ENCODE measurements around the gene DOCK10. TPM values are rescaled to one million over a fixed set of nuclear protein-coding genes. Genes with fewer than 3 reads are reported as not detected.

The DOCK10 gene
- total RNA-seq, 2 experiments from 2014 or later: 123 to 137 TPM

- Mint-ChIP-seq H3K9me3 (no peaks in the 10 kb centered on the region), H3K27me3 (ENCODE audit: low read depth) (no peaks in the 10 kb centered on the region), H3K36me3 (ENCODE audit: low read depth) (peaks cover 12% of the 10 kb centered on the region), H3K4me3 (peak overlapping the region; percentile 85), H3K27ac (peak overlapping the region; percentile 96), H3K4me1 (ENCODE audit: low read depth) (peaks cover 58% of the 10 kb centered on the region)
- intact Hi-C loops (cut with micrococcal nuclease): loop anchor here (5.0 to 10.0 kb wide), 4 partner anchors 453 to 1797 kb away; partner anchors contain the start of genes CUL3 and RHBDD1
- CTCF ChIA-PET: interaction anchor here (0.6 to 2.9 kb wide), 11 partner anchors 10 to 115 kb away, joined by 3 to 11 read pairs (median 4); no protein-coding TSS in a partner anchor
- DNase-seq: no peak
These were observed 2.1 kb downstream of the DOCK10 start for GRCh38 chr2:225040142-225040541.

DNA sequence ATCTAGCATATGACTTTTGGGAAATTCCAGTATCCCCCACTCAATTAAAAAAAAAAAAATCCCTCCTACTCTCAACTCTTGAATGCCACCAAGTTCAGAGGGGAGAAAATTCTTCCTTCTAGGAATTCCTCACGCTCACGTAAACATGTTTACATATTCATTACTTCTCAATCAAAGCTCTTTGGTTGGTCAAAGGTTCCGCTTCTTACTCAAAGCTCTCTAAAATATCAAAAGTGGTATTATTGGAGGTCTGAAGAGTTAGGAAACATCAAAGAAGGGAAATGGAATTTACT is 4.1 kb downstream of the DOCK10 start:
- peak overlapping the region; percentile 87 for H3K27ac Mint-ChIP-seq
- peaks cover 27% of the 10 kb centered on the region for H3K36me3 Mint-ChIP-seq (ENCODE audit: low read depth)
- intact Hi-C loops (cut with micrococcal nuclease): loop anchor here (1.0 kb wide), 2 partner anchors 94 to 152 kb away; no protein-coding TSS in a partner anchor
- peaks cover 77% of the 10 kb centered on the region for H3K4me1 Mint-ChIP-seq (ENCODE audit: low read depth)
- CTCF ChIA-PET: interaction anchor here (1.3 kb wide), 1 partner anchor 34 kb away, joined by 4 read pairs; no protein-coding TSS in a partner anchor
- H3K9me3 Mint-ChIP-seq: no peaks in the 10 kb centered on the region
- no peaks in the 10 kb centered on the region for H3K27me3 Mint-ChIP-seq (ENCODE audit: low read depth)
- no peak for DNase-seq
- H3K4me3 Mint-ChIP-seq: peak overlapping the region; percentile 67

GRCh38 chr2:225037415-225038230 is 4.6 kb downstream of the DOCK10 start:
- Mint-ChIP-seq H3K27ac (peak overlapping the region; percentile 87), H3K4me3 (peak overlapping the region; percentile 67), H3K36me3 (ENCODE audit: low read depth) (peaks cover 28% of the 10 kb centered on the region), H3K9me3 (no peaks in the 10 kb centered on the region), H3K4me1 (ENCODE audit: low read depth) (peaks cover 76% of the 10 kb centered on the region), H3K27me3 (ENCODE audit: low read depth) (no peaks in the 10 kb centered on the region)
- no peak for DNase-seq
- CTCF ChIA-PET: no interaction called here
- intact Hi-C loops (cut with micrococcal nuclease): loop anchor here (1.0 kb wide), 3 partner anchors 9 to 151 kb away; no protein-coding TSS in a partner anchor

GRCh38 chr2:225036431-225036830 is 5.8 kb downstream of the DOCK10 start:
- no peaks in the 10 kb centered on the region for H3K27me3 Mint-ChIP-seq (ENCODE audit: low read depth)
- no peak overlapping the region for H3K27ac Mint-ChIP-seq
- H3K36me3 Mint-ChIP-seq (ENCODE audit: low read depth): peaks cover 28% of the 10 kb centered on the region
- no peaks in the 10 kb centered on the region for H3K9me3 Mint-ChIP-seq
- H3K4me1 Mint-ChIP-seq (ENCODE audit: low read depth): peaks cover 86% of the 10 kb centered on the region
- CTCF ChIA-PET: interaction anchor here (0.6 kb wide), 2 partner anchors 77 to 85 kb away, joined by 3 to 4 read pairs; no protein-coding TSS in a partner anchor
- no peak overlapping the region for H3K4me3 Mint-ChIP-seq
- intact Hi-C loops (cut with micrococcal nuclease): no loop called here
- no peak for DNase-seq

- CTCF ChIA-PET: interaction anchor here (1.0 to 2.0 kb wide), 2 partner anchors 13 to 32 kb away, joined by 3 to 4 read pairs; no protein-coding TSS in a partner anchor
- H3K27ac Mint-ChIP-seq: peak overlapping the region; percentile 55
- no peaks in the 10 kb centered on the region for H3K27me3 Mint-ChIP-seq (ENCODE audit: low read depth)
- peaks cover 29% of the 10 kb centered on the region for H3K36me3 Mint-ChIP-seq (ENCODE audit: low read depth)
- intact Hi-C loops (cut with micrococcal nuclease): no loop called here
- peaks cover 85% of the 10 kb centered on the region for H3K4me1 Mint-ChIP-seq (ENCODE audit: low read depth)
- H3K9me3 Mint-ChIP-seq: no peaks in the 10 kb centered on the region
- DNase-seq: no peak
- no peak overlapping the region for H3K4me3 Mint-ChIP-seq
These were observed 8.6 kb downstream of the DOCK10 start for GRCh38 chr2:225033440-225034318.

DNA sequence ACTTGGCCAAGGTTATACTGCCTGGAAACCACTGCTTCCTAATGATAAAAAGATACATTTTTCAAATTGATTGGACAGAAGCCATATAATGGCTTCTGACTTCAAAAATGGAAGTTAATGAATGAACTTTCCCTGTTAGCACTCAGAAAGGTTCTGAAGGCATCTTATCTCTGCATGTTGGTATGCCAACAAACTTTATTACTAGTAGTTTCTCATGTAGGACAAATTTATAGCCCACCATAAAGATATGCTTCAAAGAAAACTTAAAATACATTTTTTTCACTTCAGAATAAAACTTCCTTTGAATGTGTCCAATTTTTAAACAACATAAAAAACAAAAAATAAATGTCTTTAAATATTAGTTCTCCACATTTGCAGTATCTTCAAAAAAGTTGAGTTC is 10.0 kb downstream of the DOCK10 start:
- Mint-ChIP-seq H3K9me3 (no peaks in the 10 kb centered on the region), H3K4me3 (no peak overlapping the region), H3K27ac (peak overlapping the region; percentile 73), H3K4me1 (ENCODE audit: low read depth) (peaks cover 87% of the 10 kb centered on the region), H3K36me3 (ENCODE audit: low read depth) (peaks cover 32% of the 10 kb centered on the region), H3K27me3 (ENCODE audit: low read depth) (no peaks in the 10 kb centered on the region)
- intact Hi-C loops (cut with micrococcal nuclease): loop anchor here (1.0 kb wide), 1 partner anchor 9 kb away; no protein-coding TSS in a partner anchor
- CTCF ChIA-PET: interaction anchor here (1.0 to 2.0 kb wide), 2 partner anchors 12 to 30 kb away, joined by 3 to 4 read pairs; no protein-coding TSS in a partner anchor
- no peak for DNase-seq

DNA sequence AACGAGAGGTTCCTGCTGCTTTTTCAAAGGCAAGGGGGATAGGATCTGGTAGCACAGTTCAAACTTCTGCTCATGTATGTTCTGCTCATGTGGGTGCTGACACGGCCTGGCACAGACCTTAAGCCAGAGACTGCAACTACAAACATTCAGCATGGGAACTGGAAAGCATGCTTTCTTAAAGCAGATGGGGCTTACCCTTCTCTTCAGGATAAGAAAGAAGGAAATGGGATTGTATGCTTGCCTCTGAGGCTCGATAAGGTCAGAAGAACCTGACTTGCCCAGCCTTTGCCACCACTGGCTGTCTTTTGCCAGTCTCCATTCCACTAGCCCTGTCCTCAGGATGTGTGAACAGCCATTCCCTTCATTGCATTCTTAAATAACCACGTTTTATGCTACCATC is 10.7 kb downstream of the DOCK10 start:
- Mint-ChIP-seq H3K36me3 (ENCODE audit: low read depth) (peaks cover 32% of the 10 kb centered on the region), H3K4me1 (ENCODE audit: low read depth) (peaks cover 87% of the 10 kb centered on the region), H3K27ac (peak overlapping the region; percentile 76), H3K4me3 (no peak overlapping the region), H3K27me3 (ENCODE audit: low read depth) (no peaks in the 10 kb centered on the region), H3K9me3 (no peaks in the 10 kb centered on the region)
- DNase-seq: no peak
- intact Hi-C loops (cut with micrococcal nuclease): no loop called here
- CTCF ChIA-PET: interaction anchor here (2.0 kb wide), 1 partner anchor 30 kb away, joined by 4 read pairs; no protein-coding TSS in a partner anchor

GRCh38 chr2:225030893-225031292 is 11.4 kb downstream of the DOCK10 start:
- no peak for DNase-seq
- intact Hi-C loops (cut with micrococcal nuclease): loop anchor here (1.0 kb wide), 2 partner anchors 10 to 20 kb away; no protein-coding TSS in a partner anchor
- H3K36me3 Mint-ChIP-seq (ENCODE audit: low read depth): peaks cover 32% of the 10 kb centered on the region
- CTCF ChIA-PET: no interaction called here
- peak overlapping the region; percentile 76 for H3K27ac Mint-ChIP-seq
- no peaks in the 10 kb centered on the region for H3K9me3 Mint-ChIP-seq
- H3K4me1 Mint-ChIP-seq (ENCODE audit: low read depth): peaks cover 87% of the 10 kb centered on the region
- no peaks in the 10 kb centered on the region for H3K27me3 Mint-ChIP-seq (ENCODE audit: low read depth)
- H3K4me3 Mint-ChIP-seq: peak overlapping the region; percentile 14

DNA sequence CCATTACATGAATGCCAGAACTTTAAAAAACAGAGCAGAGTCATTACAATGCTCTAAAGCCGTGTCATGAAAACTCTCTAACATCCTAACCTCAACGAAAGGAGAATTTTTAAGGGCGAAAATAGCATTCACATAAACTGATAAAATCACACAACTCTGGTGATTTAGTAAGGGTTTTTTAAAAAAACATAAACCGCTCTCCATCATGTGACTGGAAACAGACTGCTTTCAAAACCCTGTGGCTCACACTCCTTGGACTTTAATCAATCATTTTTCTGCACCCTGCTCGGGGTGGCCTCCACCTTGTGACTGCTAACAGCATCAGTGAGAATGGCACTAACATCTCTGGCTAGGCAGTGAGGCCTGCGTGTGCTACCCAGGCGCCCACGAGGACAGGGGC is 12.1 kb downstream of the DOCK10 start:
- Mint-ChIP-seq H3K4me3 (peak overlapping the region; percentile 45), H3K27ac (peak overlapping the region; percentile 84), H3K36me3 (ENCODE audit: low read depth) (peaks cover 27% of the 10 kb centered on the region), H3K27me3 (ENCODE audit: low read depth) (no peaks in the 10 kb centered on the region), H3K9me3 (no peaks in the 10 kb centered on the region), H3K4me1 (ENCODE audit: low read depth) (peaks cover 88% of the 10 kb centered on the region)
- intact Hi-C loops (cut with micrococcal nuclease): loop anchor here (1.0 kb wide), 2 partner anchors 11 to 19 kb away; no protein-coding TSS in a partner anchor
- peak; percentile 60 for DNase-seq
- CTCF ChIA-PET: interaction anchor here (0.6 to 0.7 kb wide), 2 partner anchors 11 to 69 kb away, joined by 3 to 4 read pairs; no protein-coding TSS in a partner anchor

GRCh38 chr2:225028572-225028971 is 13.7 kb downstream of the DOCK10 start:
- CTCF ChIA-PET: interaction anchor here (0.6 to 2.5 kb wide), 2 partner anchors 11 to 471 kb away, joined by 3 to 9 read pairs; no protein-coding TSS in a partner anchor
- Mint-ChIP-seq H3K9me3 (no peaks in the 10 kb centered on the region), H3K4me3 (no peak overlapping the region), H3K4me1 (ENCODE audit: low read depth) (peaks cover 87% of the 10 kb centered on the region), H3K27me3 (ENCODE audit: low read depth) (no peaks in the 10 kb centered on the region), H3K27ac (peak overlapping the region; percentile 63), H3K36me3 (ENCODE audit: low read depth) (peaks cover 14% of the 10 kb centered on the region)
- intact Hi-C loops (cut with micrococcal nuclease): loop anchor here (1.0 kb wide), 1 partner anchor 9 kb away; no protein-coding TSS in a partner anchor
- peak; percentile 41 for DNase-seq

DNA sequence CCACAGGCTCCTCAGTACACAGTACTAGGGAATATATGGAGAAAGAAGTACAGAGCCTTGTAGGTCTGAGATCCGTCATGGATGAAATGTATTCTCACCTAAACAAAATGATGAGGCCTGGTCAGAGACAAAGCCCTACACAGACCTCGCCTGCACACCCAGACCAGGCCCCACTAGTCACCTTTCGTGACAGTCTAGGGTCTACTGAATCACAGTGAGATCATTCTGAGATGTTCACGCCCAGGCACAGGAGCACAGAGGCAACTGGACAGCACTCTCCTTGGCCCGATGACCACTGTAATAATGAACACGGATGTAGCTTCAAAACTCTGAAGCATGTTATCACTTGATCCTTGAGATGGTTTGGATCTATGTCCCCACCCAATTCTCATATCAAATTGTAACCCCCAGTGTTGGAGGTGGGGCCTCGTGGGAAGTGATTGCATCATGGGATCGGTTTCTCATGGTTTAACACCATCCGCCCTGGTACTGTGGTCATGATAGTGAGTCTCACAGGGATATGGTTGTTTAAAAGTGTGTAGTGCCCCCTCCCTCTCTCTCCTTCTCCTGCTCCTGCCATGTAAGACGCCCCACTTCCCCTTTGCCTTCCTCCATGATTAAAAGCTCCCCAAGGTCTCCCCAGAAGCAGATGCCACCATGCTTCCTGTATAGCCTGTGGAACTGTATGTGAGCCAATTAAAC is 15.1 kb downstream of the DOCK10 start:
- peak; percentile 36 for DNase-seq
- intact Hi-C loops (cut with micrococcal nuclease): no loop called here
- H3K27me3 Mint-ChIP-seq (ENCODE audit: low read depth): no peaks in the 10 kb centered on the region
- H3K36me3 Mint-ChIP-seq (ENCODE audit: low read depth): peaks cover 16% of the 10 kb centered on the region
- peak overlapping the region; percentile 57 for H3K27ac Mint-ChIP-seq
- H3K9me3 Mint-ChIP-seq: no peaks in the 10 kb centered on the region
- H3K4me1 Mint-ChIP-seq (ENCODE audit: low read depth): peaks cover 89% of the 10 kb centered on the region
- CTCF ChIA-PET: interaction anchor here (2.5 kb wide), 2 partner anchors 13 to 15 kb away, joined by 7 to 9 read pairs; no protein-coding TSS in a partner anchor
- no peak overlapping the region for H3K4me3 Mint-ChIP-seq

Measured in activated naive CD4-positive, alpha-beta T cell treated with anti-CD3 and anti-CD28 coated beads for 36 hours (primary cell).